Skin epidermis (tissue), 12 donors: ENCODE data around the gene LTBR.

Source experiments
- H3K27ac ChIP-seq, 21 experiments: fragments of 200-600 bp; sonication (generic) in 11 of 21; one replicate each; pipeline ENCODE4 v1.5.0; 2020; ENCODE audit warnings: mild to moderate bottlenecking in 3 of 21, inconsistent platforms in 2 of 21, moderate library complexity in 2 of 21
- H3K4me3 ChIP-seq, 7 experiments: fragments of 200-600 bp; sonication (generic) in 2 of 7; one replicate each; pipeline ENCODE4 v1.5.0; 2020; ENCODE audit warnings: inconsistent platforms in 2 of 7, mild to moderate bottlenecking in 2 of 7, moderate library complexity in 1 of 7

LTBR gene

GRCh38 chr12:6435961-6436715, 52.2 kb downstream of the LTBR start:
- Histone ChIP-seq H3K27ac (no peak overlapping the region), H3K4me3 (no peak overlapping the region)

- Histone ChIP-seq H3K4me3 (no peak overlapping the region), H3K27ac (no peak overlapping the region)
Observed at GRCh38 chr12:6437586-6437985, 53.6 kb downstream of the LTBR start.

GRCh38 chr12:6438345-6438744, 54.4 kb downstream of the LTBR start:
- H3K27ac ChIP-seq: no peak overlapping the region
- H3K4me3 ChIP-seq: no peak overlapping the region

DNA sequence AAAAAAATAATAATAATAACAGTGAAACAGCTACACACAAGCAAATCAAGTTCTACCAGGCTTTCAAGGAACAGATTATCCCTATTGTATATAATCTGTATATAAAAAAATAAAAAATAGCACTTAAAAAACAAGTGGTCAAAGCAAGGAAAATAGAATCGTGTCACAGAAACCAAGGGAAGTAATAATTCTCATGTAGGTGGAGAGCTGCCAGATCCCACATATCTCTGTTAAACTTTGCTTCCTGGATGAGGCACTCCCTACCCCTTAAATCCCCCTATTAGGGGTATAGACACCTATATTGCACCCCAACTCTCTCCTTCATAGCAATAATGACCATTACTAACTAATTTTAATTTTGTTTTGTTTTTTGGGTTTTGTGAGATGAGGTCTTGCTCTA, 56.4 kb downstream of the LTBR start:
- Histone ChIP-seq H3K4me3 (no peak overlapping the region), H3K27ac (no peak overlapping the region)
